Hepatocyte (in vitro differentiated cells): Measurements from ENCODE around the gene EFNB3. TPM values are rescaled to one million over a fixed set of nuclear protein-coding genes. Genes with fewer than 3 reads are reported as not detected.

Source experiments
- DNase-seq: peaks from one replicate; pipeline ENCODE4 v3.0.0-alpha.2; 2016; ENCODE audit warnings: low spot score
- H2AFZ ChIP-seq: fragments of 200-600 bp; sonication (generic); 2 replicates; pipeline ENCODE4 v1.6.0; 2016; ENCODE audit warnings: antibody characterized with exemption, mild to moderate bottlenecking
- H3K27ac ChIP-seq: fragments of 200-600 bp; sonication (generic); 2 replicates; pipeline ENCODE4 v1.5.1; 2016; ENCODE audit warnings: mild to moderate bottlenecking
- H3K27me3 ChIP-seq: fragments of 200-600 bp; sonication (generic); 2 replicates; pipeline ENCODE4 v1.6.1; 2016
- H3K36me3 ChIP-seq: fragments of 200-600 bp; sonication (generic); replicated peaks from 2 replicates; pipeline ENCODE4 v1.5.1; 2016; ENCODE audit warnings: low read depth; ENCODE audit not compliant: insufficient read depth
- H3K4me1 ChIP-seq: fragments of 200-600 bp; sonication (generic); 2 replicates; pipeline ENCODE4 v1.5.1; 2016; ENCODE audit warnings: mild to moderate bottlenecking, moderate library complexity; ENCODE audit not compliant: insufficient read depth
- H3K4me2 ChIP-seq: fragments of 200-600 bp; sonication (generic); 2 replicates; pipeline ENCODE4 v1.6.0; 2016
- H3K4me3 ChIP-seq: fragments of 200-600 bp; sonication (generic); 2 replicates; pipeline ENCODE4 v1.5.1; 2016; ENCODE audit warnings: mild to moderate bottlenecking
- H3K79me2 ChIP-seq: fragments of 200-600 bp; sonication (generic); 2 replicates; pipeline ENCODE4 v1.6.0; 2017; ENCODE audit warnings: mild to moderate bottlenecking
- H3K9me2 ChIP-seq: fragments of 200-600 bp; sonication (generic); replicated peaks from 2 replicates; pipeline ENCODE4 v1.6.0; 2017; ENCODE audit warnings: mild to moderate bottlenecking; ENCODE audit not compliant: insufficient read depth
- H3K9me3 ChIP-seq: fragments of 200-600 bp; sonication (generic); 2 replicates; pipeline ENCODE4 v1.5.1; 2016; ENCODE audit warnings: low read depth, mild to moderate bottlenecking
- H4K20me1 ChIP-seq: fragments of 200-600 bp; sonication (generic); 2 replicates; pipeline ENCODE4 v1.6.0; 2016; ENCODE audit warnings: mild to moderate bottlenecking; ENCODE audit not compliant: insufficient read depth, poor library complexity, severe bottlenecking
- CTCF ChIP-seq: fragments of 200-600 bp; sonication (generic); IDR thresholded peaks from 2 replicates; pipeline ENCODE4 v1.5.1; 2016; ENCODE audit warnings: antibody characterized with exemption, mild to moderate bottlenecking; ENCODE audit not compliant: poor library complexity
- EZH2 ChIP-seq: fragments of 200-600 bp; sonication (generic); IDR thresholded peaks from 2 replicates; pipeline ENCODE4 v1.6.1; 2016; ENCODE audit warnings: antibody characterized with exemption, mild to moderate bottlenecking, borderline replicate concordance
- EZH2phosphoT487 ChIP-seq: fragments of 200-600 bp; sonication (generic); IDR thresholded peaks from one replicate; pipeline ENCODE4 v1.6.1; 2018; ENCODE audit warnings: antibody characterized with exemption, mild to moderate bottlenecking, low read depth, moderate library complexity; ENCODE audit not compliant: unreplicated experiment, severe bottlenecking
- WGBS: methylation state at CpG from one replicate; pipeline ENCODE4 v1.1.6; 2016; ENCODE audit warnings: low lambda C conversion rate; ENCODE audit errors: missing lambda C conversion rate; 5-methylcytosine and 5-hydroxymethylcytosine counted together
- polyA plus RNA-seq: library from polyadenylated mRNA; unstranded; fragments of >200 nt; fragmentation: Nextera tagmentation; extraction: Ambion mirVana; gene quantifications from 2 replicates; pipeline ENCODE4 v1.2.1, GENCODE V29; 2016
- total RNA-seq: library from RNA; depleted of rRNA; stranded (reverse); fragments of >200 nt; gene quantifications from 2 replicates; pipeline ENCODE4 v1.2.3, GENCODE V29; 2014

Gene EFNB3
- total and polyA plus RNA-seq, 2 experiments from 2014 or later = 8.6 to 10.6 TPM

GRCh38 chr17:7697828-7698588 lies 7.0 kb upstream of the EFNB3 start:
- Histone ChIP-seq H4K20me1 (no peaks in the 10 kb centered on the region), H3K9me3 (no peaks in the 10 kb centered on the region), H3K4me2 (no peak overlapping the region), H3K9me2 (no peaks in the 10 kb centered on the region), H3K4me3 (no peak overlapping the region), H3K36me3 (no peaks in the 10 kb centered on the region), H2AFZ (no peak overlapping the region), H3K27me3 (no peaks in the 10 kb centered on the region), H3K27ac (no peak overlapping the region), H3K4me1 (no peaks in the 10 kb centered on the region), H3K79me2 (no peaks in the 10 kb centered on the region)
- 100% methylated on average over 4 of the region's 4 CpGs for WGBS
- no peak for DNase-seq
- no peak for TF ChIP-seq EZH2
- TF ChIP-seq EZH2phosphoT487 = no peak
- TF ChIP-seq CTCF = no peak

- no peak overlapping the region for H2AFZ ChIP-seq
- H3K79me2 ChIP-seq = peaks cover 2% of the 10 kb centered on the region
- H3K4me2 ChIP-seq = no peak overlapping the region
- peaks cover 15% of the 10 kb centered on the region for H3K4me1 ChIP-seq
- H3K9me2 ChIP-seq = no peaks in the 10 kb centered on the region
- no peak overlapping the region for H3K4me3 ChIP-seq
- no peaks in the 10 kb centered on the region for H3K9me3 ChIP-seq
- peaks cover 3% of the 10 kb centered on the region for H3K27me3 ChIP-seq
- no peak for DNase-seq
- WGBS = 93% methylated on average over 7 of the region's 7 CpGs
- TF ChIP-seq CTCF (no peak), EZH2phosphoT487 (no peak), EZH2 (no peak)
- H3K36me3 ChIP-seq = no peaks in the 10 kb centered on the region
- no peaks in the 10 kb centered on the region for H4K20me1 ChIP-seq
- no peak overlapping the region for H3K27ac ChIP-seq
Observed at GRCh38 chr17:7700510-7700909, 4.5 kb upstream of the EFNB3 start.

- Histone ChIP-seq H3K27ac (no peak overlapping the region), H3K9me2 (no peaks in the 10 kb centered on the region), H3K27me3 (peaks cover 10% of the 10 kb centered on the region), H3K36me3 (no peaks in the 10 kb centered on the region), H3K4me1 (peaks cover 22% of the 10 kb centered on the region), H3K4me3 (no peak overlapping the region), H4K20me1 (no peaks in the 10 kb centered on the region), H3K4me2 (no peak overlapping the region), H3K79me2 (peaks cover 6% of the 10 kb centered on the region), H2AFZ (no peak overlapping the region), H3K9me3 (no peaks in the 10 kb centered on the region)
- no peak for TF ChIP-seq EZH2phosphoT487
- TF ChIP-seq CTCF = no peak
- TF ChIP-seq EZH2 = no peak
- no peak for DNase-seq
- 96% methylated on average over 14 of the region's 14 CpGs for WGBS
Observed at GRCh38 chr17:7701681-7702080, 3.3 kb upstream of the EFNB3 start.
